Activated gamma-delta T cell (primary cell): ENCODE measurements around the gene APLF.
"Not testable (repeated sequence)": the region's sequence is repeated elsewhere in the genome, so short reads cannot be mapped to it uniquely, and the experiment has no call there.

Source experiments
- DNase-seq: peaks from one replicate; lab custom pipeline; 2025; lab: John Stamatoyannopoulos, UW

Gene APLF

DNA sequence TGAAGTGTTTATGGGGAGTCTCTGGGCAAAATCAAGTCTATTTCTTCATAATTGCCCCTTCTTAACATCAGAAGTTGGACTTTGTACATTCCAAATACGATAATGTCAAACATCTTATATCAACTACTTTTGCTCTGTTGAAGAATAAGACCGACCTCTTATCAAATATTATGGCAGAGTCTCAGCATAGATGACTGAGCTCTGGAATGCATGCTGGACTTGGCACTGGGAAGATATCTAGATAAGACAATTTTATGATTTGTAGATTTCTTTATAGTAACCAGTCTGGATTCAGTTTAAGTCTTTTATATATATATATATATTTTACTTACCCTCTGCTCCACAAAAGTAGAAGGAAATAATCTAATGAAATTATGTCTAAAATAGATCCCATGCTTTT is 8.2 kb downstream of the APLF start:
- no peak for DNase-seq

DNA sequence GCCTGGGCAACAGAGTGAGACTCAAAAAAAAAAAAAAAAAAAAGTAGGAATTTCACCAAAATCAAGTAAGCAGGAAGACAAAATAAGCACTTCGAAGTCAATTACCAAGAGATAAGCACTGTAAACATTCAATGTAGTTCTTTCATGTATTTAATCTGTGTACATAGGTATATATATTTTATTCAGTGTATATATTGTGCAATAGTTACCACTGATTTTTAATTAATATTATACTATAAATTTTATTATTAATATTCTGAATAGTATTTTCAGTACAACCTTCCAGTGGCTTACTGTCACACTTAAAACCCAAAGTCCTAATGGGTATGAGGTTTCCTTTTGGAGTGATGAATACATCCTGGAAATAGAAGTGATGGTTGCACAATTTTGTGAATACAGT is 9.1 kb downstream of the APLF start:
- DNase-seq, result no peak

DNA sequence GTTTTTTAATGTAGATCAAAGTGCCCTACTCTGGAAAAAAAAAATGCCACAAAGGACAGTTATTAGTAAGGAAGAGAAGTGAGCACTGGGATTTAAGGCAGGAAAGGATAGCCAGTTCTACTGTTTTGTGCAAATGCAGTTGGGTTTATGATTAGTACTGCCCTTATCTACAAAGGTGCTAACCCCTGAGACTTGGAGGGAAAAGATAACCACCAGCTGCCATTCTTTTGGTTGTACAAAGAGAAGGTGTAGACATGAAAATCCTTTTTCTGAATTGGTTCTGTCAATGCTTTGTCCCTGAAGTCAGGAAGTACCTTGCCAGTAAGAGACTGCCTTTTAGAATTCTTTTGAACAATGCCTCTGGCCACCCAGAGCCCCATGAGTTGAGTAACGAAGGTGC is 11.3 kb downstream of the APLF start:
- DNase-seq, result no peak

DNA sequence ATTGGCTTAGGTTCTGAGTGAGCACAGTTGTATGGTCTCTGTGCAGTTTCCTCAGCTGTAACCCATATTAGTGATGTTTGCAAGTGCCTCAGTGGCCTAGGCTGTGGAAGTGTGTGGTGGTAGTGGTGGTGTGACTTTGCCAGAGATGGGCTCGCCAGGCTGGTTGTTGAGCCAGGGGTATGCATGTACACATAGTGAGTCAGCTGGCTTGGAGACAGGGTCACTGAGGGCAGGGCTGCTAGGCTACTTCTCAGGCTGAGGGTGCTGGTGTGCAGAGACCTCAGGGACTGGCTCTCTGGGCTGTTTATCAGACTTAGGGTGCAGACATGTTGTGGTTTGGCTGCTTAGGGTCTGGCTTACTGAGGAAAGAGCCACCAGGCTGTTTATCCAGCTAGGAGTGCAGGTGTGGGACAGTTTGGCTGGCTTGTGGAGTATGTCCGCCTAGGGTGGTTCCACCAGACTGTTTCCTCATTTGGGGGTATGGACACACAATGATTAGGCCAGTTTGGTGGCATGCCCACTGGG is 15.0 kb downstream of the APLF start:
- no peak for DNase-seq

GRCh38 chr2:68483011-68483410 is 15.6 kb downstream of the APLF start:
- DNase-seq, result no peak

GRCh38 chr2:68487773-68488355 is 20.5 kb downstream of the APLF start:
- DNase-seq, result no peak

DNA sequence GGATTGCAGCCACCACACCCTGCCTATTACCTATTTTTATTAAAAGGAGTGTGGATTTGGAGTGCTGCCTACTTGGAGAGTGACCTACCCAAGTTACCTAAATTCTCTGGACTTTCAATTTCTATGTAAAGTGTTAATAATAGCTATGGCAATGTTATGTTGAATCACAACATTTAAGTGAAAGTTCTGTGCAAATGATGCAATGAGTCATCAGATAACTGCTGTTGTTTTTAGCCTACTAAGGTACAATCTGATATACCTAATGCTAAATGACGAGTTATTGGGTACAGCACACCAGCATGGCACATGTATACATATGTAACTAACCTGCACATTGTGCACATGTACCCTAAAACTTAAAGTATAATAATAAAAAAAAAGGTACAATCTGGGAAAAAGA is 21.2 kb downstream of the APLF start:
- DNase-seq, result not testable (repeated sequence)

GRCh38 chr2:68489282-68489681 is 21.9 kb downstream of the APLF start:
- no peak for DNase-seq

DNA sequence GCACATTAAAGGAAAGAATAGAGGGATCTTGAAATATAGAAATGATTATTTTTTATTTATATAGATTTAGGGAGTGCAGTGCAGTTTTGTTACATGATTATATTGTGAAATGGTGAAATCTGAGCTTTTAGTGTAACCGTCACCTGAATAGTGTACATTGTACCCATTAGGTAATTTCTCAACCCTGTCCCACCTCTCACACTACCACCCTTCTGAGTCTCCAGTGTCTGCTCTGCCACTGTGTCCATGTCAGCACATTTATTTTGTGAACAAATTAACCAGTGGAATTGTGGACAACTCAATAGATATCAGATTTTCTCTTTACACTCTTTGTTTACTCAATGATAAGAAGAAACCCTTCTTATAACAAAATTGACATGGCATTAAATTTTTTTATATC is 24.2 kb downstream of the APLF start:
- no peak for DNase-seq

- DNase-seq, result no peak
Observed at GRCh38 chr2:68499133-68499532, 31.7 kb downstream of the APLF start.

DNA sequence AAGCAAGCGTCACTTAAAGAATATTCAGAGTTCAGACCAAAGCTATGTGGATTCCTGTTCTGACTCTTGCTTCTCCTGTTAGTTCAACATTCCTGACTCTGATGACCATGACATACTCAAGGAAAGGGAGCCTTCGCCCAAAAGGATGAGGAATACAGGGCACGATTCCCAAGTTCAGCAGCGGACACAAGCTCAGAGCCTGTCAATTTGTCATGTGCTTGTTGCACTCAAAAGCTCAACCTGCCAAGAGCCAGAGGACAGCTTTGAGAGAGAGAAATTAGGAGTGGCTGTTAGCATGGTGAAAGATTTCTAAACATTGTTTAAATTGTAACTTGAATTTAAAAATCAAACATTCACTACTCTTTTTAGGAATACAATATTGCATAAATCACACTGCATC is 33.3 kb downstream of the APLF start:
- DNase-seq, result no peak

- no peak for DNase-seq
Observed at GRCh38 chr2:68501768-68502167, 34.4 kb downstream of the APLF start.

DNA sequence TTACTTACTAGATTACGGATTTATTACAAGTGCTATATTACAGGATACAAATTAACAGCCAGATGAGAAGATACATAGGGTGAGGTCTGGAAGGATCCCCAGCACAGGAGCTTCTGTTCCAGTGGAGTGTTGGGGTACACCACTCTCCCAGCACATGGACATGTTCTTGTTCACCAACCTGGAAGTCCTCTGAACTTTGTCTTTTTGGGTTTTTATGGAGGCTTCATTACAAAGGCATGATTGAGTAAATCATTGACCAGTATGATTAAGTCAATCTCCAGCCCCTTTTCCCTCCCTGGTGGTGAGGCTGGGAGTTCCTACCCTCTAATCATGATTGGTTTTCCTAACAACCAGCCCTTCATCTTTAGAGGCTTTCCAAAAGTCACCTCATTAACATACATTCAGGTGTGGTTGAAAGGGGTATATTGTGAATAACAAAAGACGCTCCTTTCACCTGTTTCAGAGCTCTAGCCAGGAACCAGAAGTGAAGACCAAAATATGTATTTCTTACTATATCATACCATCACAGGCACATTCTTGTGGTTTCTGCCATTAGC is 38.3 kb downstream of the APLF start:
- DNase-seq, result no peak

DNA sequence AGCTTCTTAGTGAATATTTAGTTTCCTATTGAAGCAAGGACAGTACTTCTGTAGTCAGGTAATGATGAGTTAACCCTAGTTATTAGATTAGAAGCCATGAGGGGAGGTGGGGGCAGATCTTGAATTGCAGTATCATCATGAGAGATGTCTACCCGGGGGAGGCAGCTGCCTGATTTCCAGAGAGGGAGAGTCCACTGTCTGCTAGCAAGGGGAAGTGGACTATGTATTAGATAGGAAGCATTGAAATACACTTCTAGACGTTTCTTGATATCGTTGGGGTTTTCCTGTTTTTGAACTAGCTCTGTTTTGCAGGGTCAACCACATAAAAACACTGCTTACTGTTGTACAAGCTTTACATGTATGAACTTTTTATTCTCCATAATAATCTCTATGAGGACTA is 38.8 kb downstream of the APLF start:
- DNase-seq, result no peak

- DNase-seq, result no peak
Observed at GRCh38 chr2:68512326-68512725, 44.9 kb downstream of the APLF start.

GRCh38 chr2:68512966-68513365 is 45.6 kb downstream of the APLF start:
- no peak for DNase-seq

- DNase-seq, result no peak
Observed at GRCh38 chr2:68514316-68514929, 47.0 kb downstream of the APLF start.

DNA sequence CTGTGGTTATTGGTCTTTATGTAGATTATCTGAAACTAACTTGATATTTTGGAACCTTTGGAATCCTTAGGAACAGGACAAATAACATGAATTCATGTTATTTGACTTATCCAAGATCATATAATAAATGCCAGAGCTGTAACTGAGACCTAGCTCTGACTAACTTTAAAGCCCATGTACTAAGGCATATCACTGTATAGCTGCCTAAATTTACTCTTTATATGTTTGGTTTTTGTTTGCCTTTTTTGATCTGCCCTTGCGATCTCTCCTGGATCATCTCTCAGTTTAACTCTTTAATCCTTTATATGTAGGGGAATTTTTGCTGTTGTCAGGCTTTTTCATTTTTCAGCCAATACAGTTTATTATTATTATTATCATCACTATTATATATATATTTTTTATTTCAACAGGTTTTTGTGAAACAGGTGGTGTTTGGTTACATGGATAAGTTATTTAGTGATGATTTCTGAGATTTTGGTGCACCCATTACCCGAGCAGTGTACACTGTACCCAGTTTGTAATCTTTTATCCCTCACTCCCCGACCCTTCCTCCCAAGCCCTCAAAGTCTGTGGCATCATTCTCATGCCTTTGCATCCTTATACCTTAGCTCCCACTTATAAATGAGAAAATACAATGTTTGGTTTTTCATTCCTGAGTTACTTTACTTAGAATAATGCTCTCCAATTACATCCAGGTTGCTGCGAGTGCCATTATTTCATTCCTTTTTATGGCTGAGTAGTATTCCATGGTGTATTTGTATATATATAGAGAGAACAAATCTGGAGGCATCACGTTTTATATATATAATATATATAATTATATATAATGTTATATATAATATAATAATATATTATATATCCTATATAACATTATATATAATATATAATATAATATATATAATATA is 48.9 kb downstream of the APLF start:
- DNase-seq, result no peak

DNA sequence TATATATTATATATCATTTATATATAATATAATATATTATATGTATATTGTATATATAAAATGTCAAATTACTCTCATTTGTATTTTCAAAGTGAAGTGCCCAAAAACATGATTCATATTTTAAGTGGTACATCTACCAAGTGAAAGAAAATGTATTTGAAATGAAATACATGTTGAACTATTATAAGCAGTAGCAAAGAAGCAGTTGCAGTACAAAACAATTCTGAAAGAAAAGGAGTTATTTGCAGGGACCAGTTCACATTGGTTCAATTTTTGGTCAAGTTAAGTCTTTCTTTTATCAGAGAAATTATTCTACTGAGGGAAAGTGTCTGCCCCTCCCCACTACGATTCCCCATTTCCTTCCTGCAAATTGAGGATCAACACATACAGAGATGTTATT is 51.9 kb downstream of the APLF start:
- DNase-seq, result no peak

DNA sequence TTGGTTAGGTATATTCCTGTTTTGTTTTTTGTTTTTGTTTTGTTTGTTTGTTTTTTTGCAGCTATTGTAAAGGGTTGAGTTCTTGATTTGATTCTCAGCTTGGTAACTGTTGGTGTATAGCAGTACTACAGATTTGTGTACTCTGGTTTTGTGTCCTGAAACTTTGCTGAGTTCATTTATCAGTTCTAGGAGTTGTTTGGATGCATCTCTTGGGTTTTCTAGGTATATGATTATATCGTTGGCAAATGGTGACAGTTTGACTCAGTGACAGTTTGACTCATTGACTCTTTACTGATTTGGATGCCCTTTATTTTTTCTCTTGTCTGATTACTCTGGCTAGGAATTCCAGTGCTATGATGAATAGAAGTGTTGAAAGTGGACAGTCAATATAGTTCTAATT is 53.7 kb downstream of the APLF start:
- DNase-seq, result no peak

- DNase-seq, result not testable (repeated sequence)
Observed at GRCh38 chr2:68526943-68527342, 59.6 kb downstream of the APLF start.

GRCh38 chr2:68527343-68528081 is 60.1 kb downstream of the APLF start:
- peak; percentile 6 for DNase-seq
